MM.1S (cell line): ENCODE data around the gene GOLGA8O.
"Not testable (repeated sequence)": the region's sequence is repeated elsewhere in the genome, so short reads cannot be mapped to it uniquely, and the experiment has no call there.

ENCODE experiments used
- DNase-seq: peaks from one replicate; pipeline ENCODE4 v3.0.0-alpha.2; 2015
- H2AFZ ChIP-seq: fragments of 300-600 bp; sonication (generic); 2 replicates; pipeline ENCODE4 v1.6.0; 2016; ENCODE audit warnings: antibody characterized with exemption, low read length
- H3F3A ChIP-seq: fragments of 300-600 bp; sonication (generic); 2 replicates; pipeline ENCODE4 v1.6.1; 2016; ENCODE audit warnings: mild to moderate bottlenecking, antibody characterized with exemption, low read length, moderate library complexity, mixed read lengths; ENCODE audit not compliant: insufficient read depth
- H3K27ac ChIP-seq: fragments of 300-600 bp; sonication (generic); 2 replicates; pipeline ENCODE4 v1.5.1; 2016; ENCODE audit warnings: mild to moderate bottlenecking, low read length
- H3K27me3 ChIP-seq: fragments of 300-600 bp; sonication (generic); replicated peaks from 2 replicates; pipeline ENCODE4 v1.6.0; 2016; ENCODE audit warnings: low read length; ENCODE audit not compliant: insufficient read depth
- H3K36me3 ChIP-seq: fragments of 300-600 bp; sonication (generic); replicated peaks from 2 replicates; pipeline ENCODE4 v1.6.1; 2016; ENCODE audit warnings: mild to moderate bottlenecking, low read length, mixed read lengths; ENCODE audit not compliant: insufficient read depth
- H3K4me1 ChIP-seq: fragments of 300-600 bp; sonication (generic); 2 replicates; pipeline ENCODE4 v1.6.1; 2016; ENCODE audit warnings: low read length, mixed read lengths
- H3K4me2 ChIP-seq: fragments of 300-600 bp; sonication (generic); 2 replicates; pipeline ENCODE4 v1.6.0; 2016; ENCODE audit warnings: low read depth, low read length
- H3K4me3 ChIP-seq: fragments of 300-600 bp; sonication (generic); 2 replicates; pipeline ENCODE4 v1.5.1; 2016; ENCODE audit warnings: low read length, mixed read lengths
- H3K79me2 ChIP-seq: fragments of 300-600 bp; sonication (generic); 2 replicates; pipeline ENCODE4 v1.6.1; 2016; ENCODE audit warnings: mixed run types, low read length, mixed read lengths
- H3K9ac ChIP-seq: fragments of 300-600 bp; sonication (generic); 2 replicates; pipeline ENCODE4 v1.6.1; 2016; ENCODE audit warnings: low read length, mixed read lengths
- H3K9me2 ChIP-seq: fragments of 300-600 bp; sonication (generic); replicated peaks from 2 replicates; pipeline ENCODE4 v1.6.1; 2016; ENCODE audit warnings: mild to moderate bottlenecking, low read length, mixed read lengths; ENCODE audit not compliant: insufficient read depth
- H3K9me3 ChIP-seq: fragments of 300-600 bp; sonication (generic); replicated peaks from 2 replicates; pipeline ENCODE4 v1.6.1; 2016; ENCODE audit warnings: mild to moderate bottlenecking, low read length, mixed read lengths; ENCODE audit not compliant: insufficient read depth
- H4K20me1 ChIP-seq: fragments of 300-600 bp; sonication (generic); 2 replicates; pipeline ENCODE4 v1.6.1; 2016; ENCODE audit warnings: mild to moderate bottlenecking, low read length, moderate library complexity, mixed read lengths; ENCODE audit not compliant: insufficient read depth

GOLGA8O gene

GRCh38 chr15:32455534-32455933, at the start of gene GOLGA8O:
Gene GOLGA8O, minus strand, starts transcription at chr15:32455634. Its CDS starts 98 bp downstream, at chr15:32455536.
- H3K27me3 ChIP-seq, H3F3A ChIP-seq, H3K9ac ChIP-seq, H3K27ac ChIP-seq, H3K79me2 ChIP-seq, H3K9me2 ChIP-seq, H3K4me3 ChIP-seq, H3K4me2 ChIP-seq, H3K36me3 ChIP-seq, DNase-seq, H2AFZ ChIP-seq, H4K20me1 ChIP-seq, H3K4me1 ChIP-seq, H3K9me3 ChIP-seq: not testable (repeated sequence)

GRCh38 chr15:32504152-32504811, 48.8 kb upstream of the GOLGA8O start:
- not testable (repeated sequence) for DNase-seq, H3K79me2 ChIP-seq, H3K36me3 ChIP-seq, H3K4me1 ChIP-seq, H3K9me3 ChIP-seq, H3K27ac ChIP-seq, H3K9ac ChIP-seq, H3K4me3 ChIP-seq, H3K9me2 ChIP-seq, H2AFZ ChIP-seq, H4K20me1 ChIP-seq, H3F3A ChIP-seq, H3K4me2 ChIP-seq, H3K27me3 ChIP-seq

GRCh38 chr15:32502946-32503345, 47.5 kb upstream of the GOLGA8O start:
- not testable (repeated sequence) for H3K27me3 ChIP-seq, H3K79me2 ChIP-seq, H2AFZ ChIP-seq, H3F3A ChIP-seq, H4K20me1 ChIP-seq, DNase-seq, H3K4me2 ChIP-seq, H3K9me2 ChIP-seq, H3K36me3 ChIP-seq, H3K4me1 ChIP-seq, H3K9me3 ChIP-seq, H3K27ac ChIP-seq, H3K4me3 ChIP-seq, H3K9ac ChIP-seq

GRCh38 chr15:32492768-32493167, 37.3 kb upstream of the GOLGA8O start:
- not testable (repeated sequence) for H3K27me3 ChIP-seq, H3K4me3 ChIP-seq, H4K20me1 ChIP-seq, H3K9me2 ChIP-seq, H3K27ac ChIP-seq, H3K4me1 ChIP-seq, DNase-seq, H3K9me3 ChIP-seq, H2AFZ ChIP-seq, H3F3A ChIP-seq, H3K79me2 ChIP-seq, H3K4me2 ChIP-seq, H3K9ac ChIP-seq, H3K36me3 ChIP-seq

GRCh38 chr15:32486474-32486873, 31.0 kb upstream of the GOLGA8O start:
- H3K27me3 ChIP-seq, H3K4me3 ChIP-seq, H3K9me2 ChIP-seq, H3K36me3 ChIP-seq, H2AFZ ChIP-seq, H3K4me2 ChIP-seq, H3K4me1 ChIP-seq, H3K9me3 ChIP-seq, H3F3A ChIP-seq, H4K20me1 ChIP-seq, H3K27ac ChIP-seq, DNase-seq, H3K9ac ChIP-seq, H3K79me2 ChIP-seq: not testable (repeated sequence)

GRCh38 chr15:32483377-32483776, 27.9 kb upstream of the GOLGA8O start:
- not testable (repeated sequence) for H3K9me2 ChIP-seq, H3K27me3 ChIP-seq, H3K36me3 ChIP-seq, H3K9me3 ChIP-seq, H3K4me2 ChIP-seq, H3K9ac ChIP-seq, H3K27ac ChIP-seq, H3K4me1 ChIP-seq, H3K79me2 ChIP-seq, H2AFZ ChIP-seq, H4K20me1 ChIP-seq, H3K4me3 ChIP-seq, H3F3A ChIP-seq
- peak; percentile 4 for DNase-seq

- not testable (repeated sequence) for H3K4me1 ChIP-seq, H3K9me2 ChIP-seq, H3K9ac ChIP-seq, H2AFZ ChIP-seq, H3K4me3 ChIP-seq, H3K27me3 ChIP-seq, H3K9me3 ChIP-seq, H3K4me2 ChIP-seq, H3F3A ChIP-seq, H3K36me3 ChIP-seq, H3K27ac ChIP-seq, H3K79me2 ChIP-seq, H4K20me1 ChIP-seq, DNase-seq
These were observed 26.2 kb upstream of the GOLGA8O start for GRCh38 chr15:32481683-32482082.

GRCh38 chr15:32468076-32468475, 12.6 kb upstream of the GOLGA8O start:
- not testable (repeated sequence) for H3K36me3 ChIP-seq, H3K9ac ChIP-seq, H3K27me3 ChIP-seq, H3K4me2 ChIP-seq, H3K9me2 ChIP-seq, H3K4me3 ChIP-seq, H4K20me1 ChIP-seq, H2AFZ ChIP-seq, H3K9me3 ChIP-seq, H3K27ac ChIP-seq, DNase-seq, H3K4me1 ChIP-seq, H3K79me2 ChIP-seq, H3F3A ChIP-seq
